ENCODE measurements around the gene GOLPH3L.
"Not testable (repeated sequence)": the region's sequence is repeated elsewhere in the genome, so short reads cannot be mapped to it uniquely, and the experiment has no call there.

GOLPH3L gene

DNA sequence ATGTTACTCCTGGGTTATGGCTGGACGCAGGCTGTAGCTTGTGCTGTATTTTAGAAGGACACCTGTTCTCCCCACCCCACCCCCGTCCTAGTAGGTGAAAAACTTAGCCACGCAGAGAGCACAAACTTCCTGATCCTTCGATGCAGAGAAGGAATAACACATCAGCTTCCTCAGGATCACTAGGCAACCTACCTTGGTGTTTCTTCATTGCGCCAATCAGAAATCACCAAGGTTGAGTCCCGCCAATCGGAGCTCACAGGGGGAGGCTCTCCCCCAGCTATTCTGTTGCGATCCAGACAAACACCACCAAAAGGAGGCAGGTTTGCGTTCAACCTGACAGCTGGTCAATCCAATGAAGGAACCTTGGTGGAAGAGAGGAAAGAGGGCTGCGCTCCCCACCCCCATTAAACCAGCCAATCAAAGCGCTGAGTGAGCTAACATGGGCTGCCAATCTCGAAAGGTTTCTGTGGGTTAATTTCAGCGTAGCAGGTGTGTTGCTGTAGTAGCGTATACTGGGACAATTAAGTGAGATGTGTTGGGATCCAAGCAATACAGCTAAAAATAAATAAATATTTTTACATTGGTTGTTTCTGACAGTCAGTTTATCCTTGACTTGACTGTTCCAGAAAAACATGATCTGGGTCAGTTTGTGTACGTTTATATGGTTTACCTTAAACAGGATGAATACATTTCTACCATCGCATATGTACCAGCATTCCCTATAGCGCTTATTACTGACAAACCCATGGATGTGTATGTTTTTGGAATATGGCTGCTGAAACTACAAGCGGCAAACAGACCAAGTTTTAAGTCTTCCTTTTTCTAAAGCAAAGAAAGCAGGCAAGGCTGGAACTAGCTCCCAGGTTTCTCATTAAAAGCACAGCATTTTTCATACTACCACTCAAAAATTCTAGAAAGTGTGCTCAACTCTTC, at the start of gene GOLPH3L:
Gene GOLPH3L, minus strand, starts transcription at position 160 of the 933 bp plus-strand sequence. CDS start 2,316 bp downstream, outside the sequence.
- peak; percentile 67 to 76 for DNase-seq (ENCODE audit: extremely low read depth in 1 of 2, low read depth in 1 of 2)

DNA sequence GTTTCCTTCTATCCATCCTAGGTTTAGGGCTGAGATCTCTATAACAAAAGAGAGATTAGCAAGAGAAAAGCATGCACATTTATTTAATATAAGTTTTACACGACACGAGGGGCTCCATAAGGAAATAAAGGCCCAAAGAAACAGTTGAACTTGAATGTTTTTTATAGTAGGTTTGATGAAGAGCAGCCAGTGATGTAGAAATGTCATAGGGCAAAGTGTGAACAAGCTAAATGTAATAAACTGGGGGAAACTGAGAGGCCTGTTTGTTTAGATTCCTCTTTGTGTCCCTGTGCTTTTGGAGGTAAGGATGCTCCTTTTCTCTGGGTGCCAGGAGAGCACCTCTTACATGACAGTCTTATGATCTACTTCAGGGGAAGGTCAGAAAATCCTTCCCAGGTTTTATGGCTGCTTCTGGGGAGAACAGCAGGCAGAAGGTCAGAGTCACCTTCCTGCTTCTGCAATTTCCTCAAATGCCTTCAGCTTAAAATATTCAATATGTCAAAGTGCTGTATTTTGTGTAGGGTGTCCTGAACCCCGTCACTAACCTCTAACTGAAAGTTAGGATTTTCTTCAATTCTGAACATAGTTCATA, 33.3 kb upstream of the GOLPH3L start:
- DNase-seq (ENCODE audit: extremely low read depth in 1 of 2, low read depth in 1 of 2) = no peak

DNA sequence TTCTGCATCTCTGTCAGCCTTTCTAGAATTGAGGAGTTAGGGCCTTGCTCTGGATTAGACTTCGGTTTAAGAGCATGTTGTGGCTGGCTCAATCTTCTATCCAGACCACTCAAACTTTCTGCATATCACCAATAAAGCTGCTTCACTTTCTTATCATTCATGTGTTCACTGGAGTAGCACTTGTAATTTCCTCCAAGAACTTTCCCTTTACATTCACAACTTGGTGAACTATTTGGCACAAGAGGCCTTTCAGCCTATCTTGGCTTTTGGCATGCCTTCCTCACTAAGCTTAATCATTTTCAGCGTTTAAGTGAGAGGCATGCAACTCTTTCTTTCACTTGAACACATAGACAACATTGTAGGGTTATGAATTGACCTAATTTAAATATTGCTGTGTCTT, 27.4 kb upstream of the GOLPH3L start:
- DNase-seq (ENCODE audit: extremely low read depth in 1 of 2, low read depth in 1 of 2) = no peak

GRCh38 chr1:150720703-150721102, 23.7 kb upstream of the GOLPH3L start, which contains the start of gene HORMAD1:
Gene HORMAD1 (minus strand): TSS chr1:150720895. CDS start chr1:150719505, 1,390 bp downstream.
- DNase-seq (ENCODE audit: extremely low read depth in 1 of 2, low read depth in 1 of 2) = no peak

- DNase-seq (ENCODE audit: extremely low read depth in 1 of 2, low read depth in 1 of 2) = no peak
These were observed 23.1 kb upstream of the GOLPH3L start for GRCh38 chr1:150720098-150720497.

DNA sequence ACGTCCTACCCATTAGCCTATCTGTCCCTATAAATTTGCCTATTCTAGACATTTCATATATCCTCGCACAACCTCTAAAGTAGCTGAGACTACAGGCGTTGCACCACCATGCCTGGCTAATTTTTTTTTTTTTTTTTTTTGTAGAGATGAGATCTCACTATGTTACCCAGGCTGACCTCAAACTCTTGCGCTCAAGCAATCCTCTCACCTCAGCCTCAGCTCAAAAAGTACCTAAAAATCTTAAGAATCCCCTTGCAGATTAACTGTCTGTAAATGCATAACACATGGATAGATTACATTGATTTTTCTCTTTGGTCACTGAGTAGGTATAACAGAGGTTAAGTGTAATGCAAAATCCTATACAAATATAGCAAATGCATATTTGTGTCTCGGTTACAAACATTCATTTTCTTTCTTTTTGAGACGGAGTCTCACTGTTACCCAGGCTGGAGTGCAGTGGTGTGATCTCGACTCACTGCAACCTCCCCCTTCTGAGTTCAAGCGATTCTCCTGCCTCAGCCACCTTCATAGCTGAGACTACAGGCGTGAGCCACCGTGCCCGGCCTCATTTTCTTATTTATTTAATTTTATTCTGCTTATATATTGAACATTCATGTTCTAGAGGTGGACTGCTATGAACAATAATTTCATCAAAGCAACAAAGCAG, 21.4 kb upstream of the GOLPH3L start:
- DNase-seq (ENCODE audit: extremely low read depth in 1 of 2, low read depth in 1 of 2) = no peak

- not testable (repeated sequence) for DNase-seq (ENCODE audit: extremely low read depth in 1 of 2, low read depth in 1 of 2)
These were observed 12.1 kb upstream of the GOLPH3L start for GRCh38 chr1:150709031-150709430.

DNA sequence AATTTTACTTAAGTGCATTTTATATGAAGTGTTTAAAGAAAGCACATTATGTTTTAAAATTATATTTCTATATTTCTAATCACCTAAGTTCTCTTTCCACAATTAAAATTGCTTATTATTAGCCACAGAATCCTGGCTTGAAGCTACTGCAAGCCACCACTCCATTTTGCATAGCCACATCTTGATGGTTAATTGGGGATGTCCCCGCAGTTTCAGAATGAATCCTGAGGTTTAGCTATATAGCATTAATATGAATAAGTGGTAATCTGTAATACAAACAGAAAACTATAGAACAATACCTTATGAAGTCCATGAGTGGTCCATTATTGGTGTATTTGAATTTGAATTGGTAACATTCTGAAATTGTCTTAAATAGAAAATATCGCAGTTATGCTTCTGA, 11.6 kb upstream of the GOLPH3L start:
- no peak for DNase-seq (ENCODE audit: extremely low read depth in 1 of 2, low read depth in 1 of 2)

GRCh38 chr1:150706091-150706490, 9.1 kb upstream of the GOLPH3L start:
- DNase-seq (ENCODE audit: extremely low read depth in 1 of 2, low read depth in 1 of 2) = no peak

- no peak for DNase-seq (ENCODE audit: extremely low read depth in 1 of 2, low read depth in 1 of 2)
These were observed 6.5 kb upstream of the GOLPH3L start for GRCh38 chr1:150703427-150703826.

- DNase-seq (ENCODE audit: extremely low read depth in 1 of 2, low read depth in 1 of 2) = no peak
These were observed 364 bp downstream of the GOLPH3L start for GRCh38 chr1:150696590-150696989.

GRCh38 chr1:150696162-150696561, 792 bp downstream of the GOLPH3L start:
- DNase-seq (ENCODE audit: extremely low read depth in 1 of 2, low read depth in 1 of 2) = no peak

GRCh38 chr1:150695561-150695960, 1.4 kb downstream of the GOLPH3L start:
- no peak for DNase-seq (ENCODE audit: extremely low read depth in 1 of 2, low read depth in 1 of 2)

DNA sequence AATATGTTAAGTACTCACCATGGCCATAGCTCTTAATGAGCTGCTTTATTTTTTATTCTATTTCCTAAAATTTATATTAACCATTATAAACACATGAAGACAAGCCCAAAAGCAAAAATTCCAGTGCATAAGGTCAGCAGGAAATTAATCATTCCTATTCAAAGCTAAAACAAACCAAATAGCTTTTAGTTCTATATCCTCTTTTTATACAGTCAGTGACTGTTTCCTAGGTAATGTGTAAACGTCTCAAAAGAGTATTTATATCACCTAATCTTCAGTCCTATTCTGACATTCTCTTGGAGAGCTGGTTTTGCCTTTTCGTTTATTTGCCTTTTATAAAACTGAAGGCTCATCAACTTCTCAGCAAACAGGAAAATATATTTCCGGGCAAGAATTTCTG, 4.2 kb downstream of the GOLPH3L start:
- no peak for DNase-seq (ENCODE audit: extremely low read depth in 1 of 2, low read depth in 1 of 2)

DNA sequence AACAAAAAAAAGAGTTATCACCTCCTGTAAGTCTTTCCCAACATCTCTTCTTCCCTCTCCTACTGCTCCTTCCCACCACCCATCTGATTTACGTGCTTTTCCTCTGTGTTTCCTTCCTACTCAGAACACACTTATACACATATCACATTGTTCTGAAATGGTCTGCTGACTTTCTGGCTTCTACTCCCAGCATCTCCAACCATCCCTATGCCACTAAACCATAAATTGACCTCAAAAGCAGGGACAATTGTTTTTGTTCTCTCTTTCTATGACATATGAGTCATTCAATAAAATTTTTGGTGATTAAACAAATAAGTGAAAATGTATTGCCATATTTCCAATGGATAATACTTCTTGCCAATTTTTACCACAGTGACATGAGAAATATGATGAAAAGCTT, 8.2 kb downstream of the GOLPH3L start:
- no peak for DNase-seq (ENCODE audit: extremely low read depth in 1 of 2, low read depth in 1 of 2)

DNA sequence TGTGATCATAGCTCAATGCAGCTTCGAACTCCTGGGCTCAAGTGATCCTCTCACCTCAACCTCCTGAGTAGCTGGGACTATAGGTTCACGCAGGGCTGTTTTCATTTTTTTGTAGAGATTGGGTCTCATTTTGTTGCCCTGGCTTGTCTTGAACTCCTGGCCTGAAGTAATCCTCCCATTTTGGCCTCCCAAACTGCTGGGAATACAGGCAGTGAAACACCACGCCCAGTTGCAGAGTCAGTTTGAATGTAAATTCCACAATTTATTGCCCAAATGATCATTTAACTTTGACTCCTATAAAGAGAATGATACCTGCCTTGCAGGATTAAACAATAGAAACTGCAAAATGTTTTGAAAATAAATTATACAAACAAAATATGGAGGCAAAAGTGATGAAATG, 10.7 kb downstream of the GOLPH3L start:
- no peak for DNase-seq (ENCODE audit: extremely low read depth in 1 of 2, low read depth in 1 of 2)

DNA sequence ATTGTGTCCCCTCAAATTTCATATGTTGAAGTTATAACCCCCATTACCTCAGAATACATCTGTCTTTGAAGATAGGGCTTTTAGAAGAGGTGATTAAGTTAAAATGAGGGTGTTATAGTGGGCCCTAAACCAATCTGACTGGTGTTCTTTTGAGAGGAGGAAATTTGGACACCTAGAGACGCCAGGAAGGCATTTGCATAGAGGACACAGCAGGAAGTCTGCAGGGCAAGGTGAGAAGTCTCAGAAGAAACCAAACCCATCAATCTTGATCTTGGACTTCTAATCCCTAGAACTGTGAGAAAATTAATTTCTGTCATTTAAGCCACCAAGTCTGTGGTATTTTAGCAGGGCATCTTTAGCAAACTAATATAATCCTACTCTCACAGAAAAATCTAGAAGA, 13.0 kb downstream of the GOLPH3L start:
- no peak for DNase-seq (ENCODE audit: extremely low read depth in 1 of 2, low read depth in 1 of 2)

DNA sequence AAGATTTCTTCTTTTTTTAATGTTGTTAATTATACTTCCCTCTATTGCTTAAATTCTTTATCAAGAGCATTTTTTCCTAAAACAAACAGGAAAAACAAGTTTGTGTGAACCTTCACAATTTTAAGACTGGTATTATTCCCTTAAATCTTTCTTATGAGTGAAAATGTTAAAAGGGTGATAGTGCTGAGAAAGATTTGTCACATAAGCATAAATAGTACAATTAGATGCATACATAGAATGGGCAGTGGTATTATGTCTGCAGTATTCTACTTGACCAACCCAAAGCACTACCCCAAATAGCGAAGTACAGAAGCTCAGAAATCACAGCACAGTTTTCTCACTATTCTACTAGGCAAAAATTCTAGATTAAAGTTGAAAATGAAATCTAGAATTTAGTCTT, 18.0 kb downstream of the GOLPH3L start:
- DNase-seq (ENCODE audit: extremely low read depth in 1 of 2, low read depth in 1 of 2) = no peak

- DNase-seq (ENCODE audit: extremely low read depth in 1 of 2, low read depth in 1 of 2) = no peak
These were observed 22.1 kb downstream of the GOLPH3L start for GRCh38 chr1:150674881-150675280.

DNA sequence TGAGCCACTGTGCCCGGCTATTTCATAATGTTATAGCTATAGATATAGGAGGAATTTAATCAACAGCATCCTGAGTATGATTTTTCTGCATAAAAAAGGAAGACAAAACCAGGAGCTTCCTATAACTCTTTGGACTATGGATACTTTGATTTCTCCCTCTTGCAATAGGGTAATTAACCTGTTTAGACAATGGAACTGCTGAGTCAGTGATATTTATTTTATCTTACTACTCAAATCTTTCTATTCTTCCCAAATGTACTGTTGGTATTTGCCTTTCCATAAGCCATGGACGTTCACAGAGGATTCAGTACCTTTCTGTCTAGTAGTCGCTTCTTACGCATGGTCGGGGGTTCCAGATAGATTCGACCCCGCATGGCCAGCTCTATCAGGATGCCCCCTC, 33.6 kb downstream of the GOLPH3L start:
- no peak for DNase-seq (ENCODE audit: extremely low read depth in 1 of 2, low read depth in 1 of 2)

DNA sequence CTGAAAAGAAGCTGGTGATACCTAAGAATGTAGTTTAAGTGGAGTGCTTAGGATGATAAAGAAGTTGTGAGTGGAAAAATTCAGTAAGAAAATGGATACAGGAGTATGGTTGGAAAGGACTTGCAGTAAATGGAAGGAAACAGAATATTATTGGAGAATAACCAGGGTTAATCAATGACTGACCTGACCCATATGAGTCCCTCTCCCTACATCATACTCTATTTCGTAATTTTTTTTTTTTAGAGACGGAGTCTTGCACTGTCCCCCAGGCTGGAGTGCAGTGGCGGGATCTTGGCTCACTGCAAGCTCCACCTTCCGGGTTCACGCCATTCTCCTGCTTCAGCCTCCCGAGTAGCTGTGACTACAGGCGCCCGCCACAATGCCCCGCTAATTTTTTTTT, 34.1 kb downstream of the GOLPH3L start:
- DNase-seq (ENCODE audit: extremely low read depth in 1 of 2, low read depth in 1 of 2) = no peak

DNA sequence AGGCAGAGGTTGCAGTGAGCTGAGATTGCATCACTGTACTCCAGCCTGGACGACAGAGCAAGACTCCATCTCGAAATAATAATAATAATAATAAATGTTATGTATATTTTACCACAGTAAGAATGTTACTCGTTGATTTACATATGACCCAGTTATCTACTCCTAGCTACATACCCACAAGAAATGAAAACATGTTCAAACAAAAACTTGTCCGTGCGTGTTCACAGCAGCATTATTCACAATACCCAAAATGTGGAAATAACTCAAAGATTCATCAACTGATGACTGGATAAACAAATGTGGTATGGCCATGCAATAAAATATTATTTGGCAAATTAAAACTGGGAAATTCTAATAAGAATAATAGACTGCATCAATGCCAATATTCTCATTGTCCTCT, 35.8 kb downstream of the GOLPH3L start:
- DNase-seq (ENCODE audit: extremely low read depth in 1 of 2, low read depth in 1 of 2) = no peak

Measured in activated CD8-positive, alpha-beta memory T cell treated with anti-CD3 and anti-CD28 coated beads for 1 hour (primary cell).